Keratinocyte (primary cell): ENCODE results near the gene AOX1. TPM values are rescaled to one million over a fixed set of nuclear protein-coding genes. Genes with fewer than 3 reads are reported as not detected.

Experiments
- DNase-seq: peaks from one replicate; pipeline ENCODE4 v3.0.0-alpha.2; 2011; ENCODE audit warnings: low read depth, missing footprints, low spot score
- FAIRE-seq: peaks from 2 replicates; lab custom pipeline; 2011; peaks lifted over from hg19 to GRCh38; lab: Jason Lieb, UNC
- H2AFZ ChIP-seq: 2 replicates; pipeline ENCODE4 v1.6.0; 2012; ENCODE audit warnings: low read length, control low read depth, inconsistent platforms; ENCODE audit not compliant: control insufficient read depth
- H3K27ac ChIP-seq: 2 replicates; pipeline ENCODE4 v1.5.1; 2011; ENCODE audit warnings: low read length; ENCODE audit not compliant: control insufficient read depth, insufficient read depth
- H3K27me3 ChIP-seq: 3 replicates; pipeline ENCODE4 v1.6.0; 2011; ENCODE audit warnings: low read length; ENCODE audit not compliant: control insufficient read depth, insufficient read depth; ENCODE audit errors: extremely low read depth
- H3K36me3 ChIP-seq, 2 experiments: 2 replicates in 1 of 2; 3 replicates in 1 of 2; pipeline ENCODE4 v1.5.1; 2011; ENCODE audit warnings: low read length in 2 of 2, mild to moderate bottlenecking in 1 of 2; ENCODE audit not compliant: control insufficient read depth in 2 of 2, insufficient read depth in 2 of 2; ENCODE audit errors: extremely low read depth in 1 of 2
- H3K4me1 ChIP-seq: 3 replicates; pipeline ENCODE4 v1.5.1; 2011; ENCODE audit warnings: low read length; ENCODE audit not compliant: control insufficient read depth, insufficient read depth; ENCODE audit errors: extremely low read depth
- H3K4me2 ChIP-seq: 3 replicates; pipeline ENCODE4 v1.6.0; 2011; ENCODE audit warnings: low read depth, low read length; ENCODE audit not compliant: control insufficient read depth, insufficient read depth; ENCODE audit errors: extremely low read depth
- H3K4me3 ChIP-seq, 3 experiments: fragments of 200-600 bp in 1 of 3; sonication (generic) in 1 of 3; 2 replicates in 2 of 3; 3 replicates in 1 of 3; pipeline ENCODE4 v1.5.1; 2011 to 2016; ENCODE audit warnings: low read length in 3 of 3, mild to moderate bottlenecking in 3 of 3, control low read depth in 2 of 3, inconsistent platforms in 1 of 3, low read depth in 1 of 3, mixed read lengths in 1 of 3, mixed run types in 1 of 3, moderate library complexity in 1 of 3; ENCODE audit not compliant: control insufficient read depth in 2 of 3, insufficient read depth in 2 of 3; ENCODE audit errors: extremely low read depth in 1 of 3
- H3K79me2 ChIP-seq: 2 replicates; pipeline ENCODE4 v1.6.0; 2012; ENCODE audit warnings: low read length; ENCODE audit not compliant: control insufficient read depth, insufficient read depth
- H3K9ac ChIP-seq: 3 replicates; pipeline ENCODE4 v1.6.0; 2011; ENCODE audit warnings: low read length; ENCODE audit not compliant: control insufficient read depth, insufficient read depth; ENCODE audit errors: extremely low read depth
- H3K9me1 ChIP-seq: 3 replicates; pipeline ENCODE4 v1.6.0; 2011; ENCODE audit warnings: low read length; ENCODE audit not compliant: control insufficient read depth, insufficient read depth; ENCODE audit errors: extremely low read depth
- H3K9me3 ChIP-seq: 2 replicates; pipeline ENCODE4 v1.5.1; 2012; ENCODE audit warnings: low read depth, low read length; ENCODE audit not compliant: control insufficient read depth
- H4K20me1 ChIP-seq: 3 replicates; pipeline ENCODE4 v1.6.0; 2011; ENCODE audit warnings: low read length; ENCODE audit not compliant: control insufficient read depth, insufficient read depth; ENCODE audit errors: extremely low read depth
- CTCF ChIP-seq, 3 experiments: IDR thresholded peaks in 1 of 3; conservative IDR thresholded peaks in 1 of 3; optimal IDR thresholded peaks in 1 of 3; 2 replicates in 2 of 3; 3 replicates in 1 of 3; pipeline versions ENCODE3 to v1.5.1; 2011; ENCODE audit warnings: low read length in 3 of 3, mild to moderate bottlenecking in 3 of 3, moderate library complexity in 2 of 3, control low read depth in 1 of 3, inconsistent platforms in 1 of 3; ENCODE audit not compliant: insufficient read depth in 2 of 3; ENCODE audit errors: extremely low read depth in 1 of 3
- EZH2 ChIP-seq: IDR thresholded peaks from one replicate; pipeline ENCODE4 v1.6.1; 2012; ENCODE audit warnings: inconsistent platforms, mild to moderate bottlenecking, low read length, moderate library complexity
- dilution Hi-C: fragments of 300-500 bp; cut with MboI; formaldehyde crosslinking; loops from one replicate; pipeline ENCODE4 v1.7.0; 2020; ENCODE audit warnings: low sequenced_read_pairs; ENCODE audit not compliant: extremely low pct_ligation_motif_present
- polyA plus RNA-seq, 5 experiments: library from polyadenylated mRNA; depleted of rRNA in 3 of 5; stranded (reverse) in 3 of 5; stranded (forward) in 1 of 5; unstranded in 1 of 5; fragments of >200 nt; gene quantifications; 1 replicate in 1 of 5; 2 replicates in 3 of 5; 3 replicates in 1 of 5; pipeline versions ENCODE4 v1.2.1 to v1.2.3, GENCODE V29; 2011 to 2012; ENCODE audit warnings: missing spikeins in 2 of 5, low read depth in 1 of 5, low replicate concordance in 1 of 5

Gene AOX1
- polyA plus RNA-seq, 1 donor (not counting 4 experiments of a cell fraction or from before 2014, with no cell fraction given), result 12.2 TPM

GRCh38 chr2:200716386-200716785 lies 130.6 kb downstream of the AOX1 start:
- no peak for TF ChIP-seq EZH2
- TF ChIP-seq CTCF (optimal IDR thresholded peaks at IDR 0.05 in 1 of 3, IDR thresholded peaks at IDR 0.05 in 1 of 3, conservative IDR thresholded peaks at IDR 0.05 in 1 of 3; ENCODE audit: extremely low read depth in 1 of 3, insufficient read depth in 2 of 3, low read length in 3 of 3), result no peak
- Histone ChIP-seq H3K27me3 (no peaks in the 10 kb centered on the region), H2AFZ (no peak overlapping the region), H3K9me1 (no peaks in the 10 kb centered on the region), H3K27ac (no peak overlapping the region), H3K9ac (no peak overlapping the region), H3K9me3 (no peaks in the 10 kb centered on the region), H3K79me2 (no peaks in the 10 kb centered on the region), H3K36me3 (no peaks in the 10 kb centered on the region), H3K4me1 (peaks cover 9% of the 10 kb centered on the region), H3K4me3 (no peak overlapping the region), H4K20me1 (no peaks in the 10 kb centered on the region), H3K4me2 (no peak overlapping the region)
- FAIRE-seq (no peak), DNase-seq (no peak)
- dilution Hi-C loops, result no loop called here

Other genes starting within 250 kb of the AOX1 start
- 7.4 to 11.0 TPM (median 10.9 TPM) in 3 replicates for gene KCTD18, start 75.9 kb upstream of the AOX1 start, polyA plus RNA-seq
- gene SGO2, start 59.8 kb upstream of the AOX1 start, polyA plus RNA-seq, result 1.8 to 8.6 TPM (median 5.1 TPM) in 3 replicates
- 297 to 402 TPM (median 326 TPM) in 3 replicates for gene BZW1, start 225.9 kb downstream of the AOX1 start, polyA plus RNA-seq